GM12801 (cell line): ENCODE data around the gene ANKHD1.

Source experiments
- CTCF ChIP-seq: IDR thresholded peaks from one replicate; pipeline ENCODE4 v1.5.1; 2011; ENCODE audit warnings: control low read depth; ENCODE audit not compliant: insufficient read length; ENCODE audit errors: extremely low read depth

Gene ANKHD1

GRCh38 chr5:140488914-140489313 is 87.3 kb downstream of the ANKHD1 start:
- TF ChIP-seq CTCF: no peak

- TF ChIP-seq CTCF: no peak
Observed at GRCh38 chr5:140497897-140498296, 96.3 kb downstream of the ANKHD1 start.

- TF ChIP-seq CTCF: no peak
Observed at GRCh38 chr5:140498591-140498990, 97.0 kb downstream of the ANKHD1 start.

GRCh38 chr5:140502834-140503233 is 101.2 kb downstream of the ANKHD1 start:
- no peak for TF ChIP-seq CTCF

- no peak for TF ChIP-seq CTCF
Observed at GRCh38 chr5:140509898-140510297, 108.3 kb downstream of the ANKHD1 start.

GRCh38 chr5:140513124-140513523 is 111.5 kb downstream of the ANKHD1 start:
- TF ChIP-seq CTCF: no peak

- TF ChIP-seq CTCF: no peak
Observed at GRCh38 chr5:140524003-140524402, 122.4 kb downstream of the ANKHD1 start.

GRCh38 chr5:140540227-140540626 is 138.6 kb downstream of the ANKHD1 start:
- no peak for TF ChIP-seq CTCF
